Panc1 (cell line): ENCODE measurements around the gene PPTC7.

ENCODE experiments used
- TF ChIP-seq, protein P1 (sequence below): fragments of 450-650 bp; IDR thresholded peaks from 2 replicates; pipeline ENCODE4 v1.5.1; 2017; ENCODE audit warnings: mild to moderate bottlenecking
- TF ChIP-seq, protein P2 (sequence below), 2 experiments: IDR thresholded peaks; 2 replicates each; pipeline ENCODE4 v1.6.1; 2011 to 2012; ENCODE audit warnings: low read depth in 2 of 2, control low read depth in 1 of 2, low read length in 1 of 2, mild to moderate bottlenecking in 1 of 2, moderate library complexity in 1 of 2; ENCODE audit not compliant: insufficient read depth in 1 of 2

DNA sequence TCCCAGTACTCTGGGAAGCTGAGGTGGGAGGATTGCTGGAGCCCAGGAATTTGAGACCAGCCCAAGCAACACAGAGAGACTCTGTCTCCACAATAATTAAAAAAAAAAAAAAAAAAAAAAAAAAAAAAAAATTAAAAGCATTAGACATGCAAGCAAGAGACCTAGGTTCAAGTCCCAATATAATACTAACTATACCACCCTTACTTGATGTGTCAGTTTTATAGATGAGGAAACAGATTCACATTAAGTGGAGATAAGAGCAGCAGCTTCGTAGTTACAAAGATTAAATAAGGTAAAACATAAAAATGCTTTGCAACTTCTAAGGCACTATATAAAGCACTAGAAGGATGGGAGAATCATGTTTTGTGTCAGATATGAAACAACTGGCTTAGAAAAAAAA, 9.1 kb downstream of the PPTC7 start:
- TF ChIP-seq, protein P1, sequence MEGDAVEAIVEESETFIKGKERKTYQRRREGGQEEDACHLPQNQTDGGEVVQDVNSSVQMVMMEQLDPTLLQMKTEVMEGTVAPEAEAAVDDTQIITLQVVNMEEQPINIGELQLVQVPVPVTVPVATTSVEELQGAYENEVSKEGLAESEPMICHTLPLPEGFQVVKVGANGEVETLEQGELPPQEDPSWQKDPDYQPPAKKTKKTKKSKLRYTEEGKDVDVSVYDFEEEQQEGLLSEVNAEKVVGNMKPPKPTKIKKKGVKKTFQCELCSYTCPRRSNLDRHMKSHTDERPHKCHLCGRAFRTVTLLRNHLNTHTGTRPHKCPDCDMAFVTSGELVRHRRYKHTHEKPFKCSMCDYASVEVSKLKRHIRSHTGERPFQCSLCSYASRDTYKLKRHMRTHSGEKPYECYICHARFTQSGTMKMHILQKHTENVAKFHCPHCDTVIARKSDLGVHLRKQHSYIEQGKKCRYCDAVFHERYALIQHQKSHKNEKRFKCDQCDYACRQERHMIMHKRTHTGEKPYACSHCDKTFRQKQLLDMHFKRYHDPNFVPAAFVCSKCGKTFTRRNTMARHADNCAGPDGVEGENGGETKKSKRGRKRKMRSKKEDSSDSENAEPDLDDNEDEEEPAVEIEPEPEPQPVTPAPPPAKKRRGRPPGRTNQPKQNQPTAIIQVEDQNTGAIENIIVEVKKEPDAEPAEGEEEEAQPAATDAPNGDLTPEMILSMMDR = no peak
- TF ChIP-seq, protein P2, sequence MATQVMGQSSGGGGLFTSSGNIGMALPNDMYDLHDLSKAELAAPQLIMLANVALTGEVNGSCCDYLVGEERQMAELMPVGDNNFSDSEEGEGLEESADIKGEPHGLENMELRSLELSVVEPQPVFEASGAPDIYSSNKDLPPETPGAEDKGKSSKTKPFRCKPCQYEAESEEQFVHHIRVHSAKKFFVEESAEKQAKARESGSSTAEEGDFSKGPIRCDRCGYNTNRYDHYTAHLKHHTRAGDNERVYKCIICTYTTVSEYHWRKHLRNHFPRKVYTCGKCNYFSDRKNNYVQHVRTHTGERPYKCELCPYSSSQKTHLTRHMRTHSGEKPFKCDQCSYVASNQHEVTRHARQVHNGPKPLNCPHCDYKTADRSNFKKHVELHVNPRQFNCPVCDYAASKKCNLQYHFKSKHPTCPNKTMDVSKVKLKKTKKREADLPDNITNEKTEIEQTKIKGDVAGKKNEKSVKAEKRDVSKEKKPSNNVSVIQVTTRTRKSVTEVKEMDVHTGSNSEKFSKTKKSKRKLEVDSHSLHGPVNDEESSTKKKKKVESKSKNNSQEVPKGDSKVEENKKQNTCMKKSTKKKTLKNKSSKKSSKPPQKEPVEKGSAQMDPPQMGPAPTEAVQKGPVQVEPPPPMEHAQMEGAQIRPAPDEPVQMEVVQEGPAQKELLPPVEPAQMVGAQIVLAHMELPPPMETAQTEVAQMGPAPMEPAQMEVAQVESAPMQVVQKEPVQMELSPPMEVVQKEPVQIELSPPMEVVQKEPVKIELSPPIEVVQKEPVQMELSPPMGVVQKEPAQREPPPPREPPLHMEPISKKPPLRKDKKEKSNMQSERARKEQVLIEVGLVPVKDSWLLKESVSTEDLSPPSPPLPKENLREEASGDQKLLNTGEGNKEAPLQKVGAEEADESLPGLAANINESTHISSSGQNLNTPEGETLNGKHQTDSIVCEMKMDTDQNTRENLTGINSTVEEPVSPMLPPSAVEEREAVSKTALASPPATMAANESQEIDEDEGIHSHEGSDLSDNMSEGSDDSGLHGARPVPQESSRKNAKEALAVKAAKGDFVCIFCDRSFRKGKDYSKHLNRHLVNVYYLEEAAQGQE (IDR thresholded peaks at IDR 0.05; ENCODE audit: insufficient read depth in 1 of 2, low read depth in 2 of 2, low read length in 1 of 2) = no peak
